GM18505 (cell line): ENCODE results near the gene HDAC4.

ENCODE experiments used
- ATAC-seq: cut with Tn5 transposase; IDR thresholded peaks from one replicate; pipeline ENCODE4 v1.9.1; 2021; ENCODE audit not compliant: unreplicated experiment
- POLR2A ChIP-seq: IDR thresholded peaks from 4 replicates; pipeline ENCODE4 v1.6.1; 2011; ENCODE audit warnings: borderline replicate concordance; ENCODE audit not compliant: insufficient read depth, insufficient read length; ENCODE audit errors: extremely low read depth

Gene HDAC4

GRCh38 chr2:239312081-239312511 lies 88.7 kb downstream of the HDAC4 start:
- no peak for ATAC-seq
- TF ChIP-seq POLR2A, result no peak

GRCh38 chr2:239311132-239312040 lies 89.4 kb downstream of the HDAC4 start:
- no peak for ATAC-seq
- TF ChIP-seq POLR2A, result no peak

GRCh38 chr2:239310401-239311061 lies 90.3 kb downstream of the HDAC4 start:
- TF ChIP-seq POLR2A, result no peak
- no peak for ATAC-seq

GRCh38 chr2:239309398-239310245 lies 91.2 kb downstream of the HDAC4 start:
- ATAC-seq, result no peak

GRCh38 chr2:239308661-239309397 lies 92.0 kb downstream of the HDAC4 start:
- TF ChIP-seq POLR2A, result no peak
- ATAC-seq, result no peak

More at GRCh38 chr2:239309398-239310245, 91.2 kb downstream of the HDAC4 start:
- TF ChIP-seq POLR2A, result no peak

- no peak for TF ChIP-seq POLR2A
Observed at GRCh38 chr2:239307921-239308613, 92.8 kb downstream of the HDAC4 start.

GRCh38 chr2:239307221-239307569 lies 93.6 kb downstream of the HDAC4 start:
- TF ChIP-seq POLR2A, result no peak
- no peak for ATAC-seq

More at GRCh38 chr2:239307921-239308613, 92.8 kb downstream of the HDAC4 start:
- ATAC-seq, result no peak

GRCh38 chr2:239306274-239307220 lies 94.3 kb downstream of the HDAC4 start:
- no peak for ATAC-seq
- no peak for TF ChIP-seq POLR2A

GRCh38 chr2:239305771-239306170 lies 95.0 kb downstream of the HDAC4 start:
- ATAC-seq, result no peak
- no peak for TF ChIP-seq POLR2A

GRCh38 chr2:239305222-239305575 lies 95.6 kb downstream of the HDAC4 start:
- no peak for ATAC-seq
- TF ChIP-seq POLR2A, result no peak

- no peak for ATAC-seq
- no peak for TF ChIP-seq POLR2A
Observed at GRCh38 chr2:239304533-239305221, 96.1 kb downstream of the HDAC4 start.
